Effector memory CD4-positive, alpha-beta T cell (primary cell): Measurements from ENCODE around the gene EMP1.
"Not testable (repeated sequence)": the region's sequence is repeated elsewhere in the genome, so short reads cannot be mapped to it uniquely, and the experiment has no call there.

Experiments
- DNase-seq, 3 donors: peaks; one replicate each; pipeline ENCODE4 v3.0.0-alpha.2; 2020
- H3K27ac ChIP-seq: 2 replicates; pipeline ENCODE4 v1.7.0; 2013; ENCODE audit warnings: mild to moderate bottlenecking, low read length, moderate library complexity; ENCODE audit not compliant: insufficient read depth, poor library complexity, severe bottlenecking
- H3K27me3 ChIP-seq: replicated peaks from 2 replicates; pipeline ENCODE4 v1.7.0; 2013; ENCODE audit warnings: mild to moderate bottlenecking, low read length; ENCODE audit not compliant: insufficient read depth, control insufficient read depth, poor library complexity, severe bottlenecking
- H3K36me3 ChIP-seq: 2 replicates; pipeline ENCODE4 v1.7.0; 2013; ENCODE audit warnings: mild to moderate bottlenecking, low read length, moderate library complexity; ENCODE audit not compliant: control insufficient read depth, insufficient read depth
- H3K4me1 ChIP-seq: 2 replicates; pipeline ENCODE4 v1.7.0; 2013; ENCODE audit warnings: low read length, mild to moderate bottlenecking; ENCODE audit not compliant: control insufficient read depth, insufficient read depth, poor library complexity, severe bottlenecking
- H3K4me3 ChIP-seq: 2 replicates; pipeline ENCODE4 v1.7.0; 2013; ENCODE audit warnings: low read length, low read depth, mild to moderate bottlenecking; ENCODE audit not compliant: insufficient read depth, poor library complexity, severe bottlenecking
- H3K9me3 ChIP-seq: 2 replicates; pipeline ENCODE4 v1.7.0; 2013; ENCODE audit warnings: mild to moderate bottlenecking, low read length, moderate library complexity; ENCODE audit not compliant: control insufficient read depth

The EMP1 gene

GRCh38 chr12:13255792-13256691, 59.5 kb downstream of the EMP1 start:
- Histone ChIP-seq H3K9me3 (no peaks in the 10 kb centered on the region), H3K36me3 (no peaks in the 10 kb centered on the region), H3K27ac (no peak overlapping the region), H3K27me3 (no peaks in the 10 kb centered on the region), H3K4me1 (no peaks in the 10 kb centered on the region), H3K4me3 (no peak overlapping the region)
- peak; percentile 30 to 50 (median 48) for DNase-seq

- no peaks in the 10 kb centered on the region for H3K36me3 ChIP-seq
- no peak overlapping the region for H3K4me3 ChIP-seq
- H3K9me3 ChIP-seq, result no peaks in the 10 kb centered on the region
- H3K4me1 ChIP-seq, result no peaks in the 10 kb centered on the region
- no peaks in the 10 kb centered on the region for H3K27me3 ChIP-seq
- H3K27ac ChIP-seq, result no peak overlapping the region
- no peak for DNase-seq
These were observed 60.1 kb downstream of the EMP1 start for GRCh38 chr12:13256692-13257045.

GRCh38 chr12:13257356-13257875, 60.9 kb downstream of the EMP1 start:
- no peak overlapping the region for H3K4me3 ChIP-seq
- no peaks in the 10 kb centered on the region for H3K9me3 ChIP-seq
- H3K36me3 ChIP-seq, result no peaks in the 10 kb centered on the region
- no peak overlapping the region for H3K27ac ChIP-seq
- DNase-seq, result no peak
- H3K27me3 ChIP-seq, result no peaks in the 10 kb centered on the region
- H3K4me1 ChIP-seq, result no peaks in the 10 kb centered on the region

GRCh38 chr12:13258197-13258596, 61.7 kb downstream of the EMP1 start:
- H3K27ac ChIP-seq, result no peak overlapping the region
- H3K27me3 ChIP-seq, result no peaks in the 10 kb centered on the region
- no peaks in the 10 kb centered on the region for H3K4me1 ChIP-seq
- H3K36me3 ChIP-seq, result no peaks in the 10 kb centered on the region
- no peaks in the 10 kb centered on the region for H3K9me3 ChIP-seq
- DNase-seq, result no peak
- H3K4me3 ChIP-seq, result no peak overlapping the region

GRCh38 chr12:13258717-13259119, 62.2 kb downstream of the EMP1 start:
- no peak for DNase-seq
- Histone ChIP-seq H3K27me3 (no peaks in the 10 kb centered on the region), H3K36me3 (no peaks in the 10 kb centered on the region), H3K4me1 (no peaks in the 10 kb centered on the region), H3K27ac (no peak overlapping the region), H3K9me3 (no peaks in the 10 kb centered on the region), H3K4me3 (no peak overlapping the region)

- not testable (repeated sequence) for H3K36me3 ChIP-seq, H3K27ac ChIP-seq, H3K4me1 ChIP-seq, H3K4me3 ChIP-seq, DNase-seq, H3K27me3 ChIP-seq, H3K9me3 ChIP-seq
These were observed 63.1 kb downstream of the EMP1 start for GRCh38 chr12:13259625-13260024.

- H3K36me3 ChIP-seq, H3K27me3 ChIP-seq, H3K4me1 ChIP-seq, DNase-seq, H3K9me3 ChIP-seq, H3K27ac ChIP-seq, H3K4me3 ChIP-seq: not testable (repeated sequence)
These were observed 71.3 kb downstream of the EMP1 start for GRCh38 chr12:13267826-13268225.

- Histone ChIP-seq H3K36me3 (no peaks in the 10 kb centered on the region), H3K9me3 (no peaks in the 10 kb centered on the region), H3K4me3 (no peak overlapping the region), H3K4me1 (no peaks in the 10 kb centered on the region), H3K27ac (no peak overlapping the region), H3K27me3 (no peaks in the 10 kb centered on the region)
- no peak for DNase-seq
These were observed 72.1 kb downstream of the EMP1 start for GRCh38 chr12:13268581-13268980.
